HCT116 (cell line): ENCODE measurements around the gene CMTM8. TPM values are rescaled to one million over a fixed set of nuclear protein-coding genes. Genes with fewer than 3 reads are reported as not detected.

Experiments
- ATAC-seq: fragments of 200-7000 bp; cut with Tn5 transposase; 2 replicates; pipeline ENCODE4 v1.9.1; 2020; ENCODE audit warnings: mild to moderate bottlenecking, moderate library complexity
- BruUV-seq: library from RNA; stranded (reverse); fragments of 400-500 nt; replicated peaks from 2 replicates; lab custom pipeline; 2021; lab: Mats Ljungman, UMichigan
- CTCF ChIA-PET: fragments of 300-600 bp; sonication (Branson Sonifier 250); formaldehyde crosslinking; loops from one replicate; lab custom pipeline; 2021; ENCODE audit warnings: antibody characterized with exemption; lab: Charles Lee
- POLR2A ChIA-PET: fragments of 300-600, 350-600 bp; sonication (Branson Sonifier 250); formaldehyde crosslinking; loops from one replicate; lab custom pipeline; 2021; ENCODE audit warnings: antibody characterized with exemption; lab: Charles Lee
- RAD21 ChIA-PET, 2 experiments: fragments of 300-600 bp; sonication (Branson Sonifier 250); formaldehyde crosslinking; loops; one replicate each; lab custom pipeline; 2023; ENCODE audit warnings: low total read pairs in 2 of 2; ENCODE audit not compliant: uncharacterized antibody in 2 of 2, unreplicated experiment in 2 of 2, low non-redundant PET in 1 of 2; lab: Charles Lee
- DNase-seq: peaks from one replicate; pipeline ENCODE4 v3.0.0-alpha.2; 2010; ENCODE audit warnings: low read depth, low spot score
- H2AFZ ChIP-seq: fragments of 200-600 bp; shearing (Covaris generic), sonication (generic); 2 replicates; pipeline ENCODE4 v1.6.1; 2017; ENCODE audit warnings: low read depth, mixed run types, mixed read lengths, antibody characterized with exemption, low read length; ENCODE audit not compliant: poor library complexity, severe bottlenecking
- H3K27ac ChIP-seq: 2 replicates; pipeline ENCODE4 v1.5.1; 2012; ENCODE audit warnings: low read depth, low read length
- H3K27me3 ChIP-seq: fragments of 200-600 bp; sonication (generic); 2 replicates; pipeline ENCODE4 v1.6.1; 2016; ENCODE audit warnings: mixed run types, low read length, mixed read lengths; ENCODE audit not compliant: insufficient read depth
- H3K36me3 ChIP-seq, 2 experiments: fragments of 200-500 bp in 1 of 2; fragments of 200-600 bp in 1 of 2; sonication (Bioruptor generic) in 1 of 2; sonication (generic) in 1 of 2; 2 replicates each; pipeline versions ENCODE4 v1.5.1 to v1.6.1; 2014 to 2016; ENCODE audit warnings: low read length in 2 of 2, inconsistent platforms in 1 of 2, mixed read lengths in 1 of 2, mixed run types in 1 of 2; ENCODE audit not compliant: insufficient read depth in 2 of 2, control insufficient read depth in 1 of 2
- H3K4me1 ChIP-seq, 2 experiments: fragments of 200-600 bp in 1 of 2; sonication (generic) in 1 of 2; 2 replicates each; pipeline versions ENCODE4 v1.5.1 to v1.6.1; 2012 to 2017; ENCODE audit warnings: low read length in 2 of 2, inconsistent platforms in 1 of 2, mild to moderate bottlenecking in 1 of 2, mixed read lengths in 1 of 2, mixed run types in 1 of 2, moderate library complexity in 1 of 2; ENCODE audit not compliant: insufficient read depth in 2 of 2, control insufficient read depth in 1 of 2
- H3K4me2 ChIP-seq: fragments of 200-600 bp; sonication (generic); 2 replicates; pipeline ENCODE4 v1.6.1; 2017; ENCODE audit warnings: mixed run types, low read length, mixed read lengths
- H3K4me3 ChIP-seq, 2 experiments: fragments of 200-600 bp in 1 of 2; sonication (generic) in 1 of 2; replicated peaks in 1 of 2; 2 replicates each; pipeline ENCODE4 v1.5.1; 2011 to 2016; ENCODE audit warnings: low read length in 2 of 2, control low read depth in 1 of 2, low read depth in 1 of 2, mild to moderate bottlenecking in 1 of 2, mixed read lengths in 1 of 2, mixed run types in 1 of 2
- H3K79me2 ChIP-seq: fragments of 200-600 bp; sonication (generic); 2 replicates; pipeline ENCODE4 v1.6.1; 2017; ENCODE audit warnings: mild to moderate bottlenecking, mixed run types, low read length, moderate library complexity, mixed read lengths; ENCODE audit not compliant: insufficient read depth
- H3K9ac ChIP-seq: fragments of 200-600 bp; sonication (generic); 2 replicates; pipeline ENCODE4 v1.6.1; 2016; ENCODE audit warnings: low read length, mixed read lengths
- H3K9me2 ChIP-seq: fragments of 200-600 bp; sonication (generic), shearing (Covaris generic); 2 replicates; pipeline ENCODE4 v1.6.1; 2017; ENCODE audit warnings: mixed run types, mild to moderate bottlenecking, moderate library complexity; ENCODE audit not compliant: insufficient read depth
- H3K9me3 ChIP-seq, 2 experiments: fragments of 200-500 bp in 1 of 2; fragments of 200-600 bp in 1 of 2; sonication (Bioruptor generic) in 1 of 2; sonication (generic) in 1 of 2; 2 replicates each; pipeline ENCODE4 v1.6.1; 2014 to 2017; ENCODE audit warnings: low read length in 2 of 2, mixed read lengths in 2 of 2, inconsistent platforms in 1 of 2, low read depth in 1 of 2, mild to moderate bottlenecking in 1 of 2, mixed run types in 1 of 2, moderate library complexity in 1 of 2; ENCODE audit not compliant: control insufficient read depth in 1 of 2, insufficient read depth in 1 of 2
- H4K20me1 ChIP-seq: fragments of 200-600 bp; sonication (generic), shearing (Covaris generic); 2 replicates; pipeline ENCODE4 v1.6.1; 2017; ENCODE audit warnings: mixed run types, mild to moderate bottlenecking, moderate library complexity; ENCODE audit not compliant: insufficient read depth
- CEBPB ChIP-seq: IDR thresholded peaks from 2 replicates; pipeline ENCODE4 v1.6.1; 2012; ENCODE audit warnings: low read depth
- ELF1 ChIP-seq: IDR thresholded peaks from 2 replicates; pipeline ENCODE4 v1.6.1; 2012; ENCODE audit warnings: low read depth, borderline replicate concordance
- EZH2 ChIP-seq: fragments of 200-600 bp; sonication (generic); IDR thresholded peaks from 2 replicates; pipeline ENCODE4 v1.6.1; 2017; ENCODE audit warnings: antibody characterized with exemption, mixed run types
- EZH2phosphoT487 ChIP-seq: fragments of 200-600 bp; IDR thresholded peaks from 2 replicates; pipeline ENCODE4 v1.6.1; 2018; ENCODE audit warnings: antibody characterized with exemption, borderline replicate concordance
- FOSL1 ChIP-seq: IDR thresholded peaks from 2 replicates; pipeline ENCODE4 v1.6.1; 2012; ENCODE audit warnings: low read depth
- JUND ChIP-seq: IDR thresholded peaks from 2 replicates; pipeline ENCODE4 v1.6.1; 2012
- RAD21 ChIP-seq: IDR thresholded peaks from 2 replicates; pipeline ENCODE4 v1.6.1; 2012; ENCODE audit warnings: low read depth, mild to moderate bottlenecking
- SRF ChIP-seq: IDR thresholded peaks from 2 replicates; pipeline ENCODE4 v1.6.1; 2012; ENCODE audit warnings: low read depth
- TCF7L2 ChIP-seq: IDR thresholded peaks from 2 replicates; pipeline ENCODE4 v1.7.0; 2011; ENCODE audit warnings: borderline replicate concordance, inconsistent platforms; ENCODE audit not compliant: insufficient read depth, insufficient read length; ENCODE audit errors: extremely low read depth
- YY1 ChIP-seq: IDR thresholded peaks from 2 replicates; pipeline ENCODE4 v1.6.1; 2011; ENCODE audit warnings: low read length, low read depth, moderate library complexity, mild to moderate bottlenecking; ENCODE audit not compliant: insufficient replicate concordance; ENCODE audit errors: extremely low read depth
- ZNF274 ChIP-seq: fragments of 200-500 bp; sonication (Bioruptor generic); IDR thresholded peaks from 2 replicates; pipeline ENCODE4 v1.6.1; 2014; ENCODE audit warnings: mild to moderate bottlenecking, low read depth, low read length, inconsistent platforms
- intact Hi-C: fragments of 100-400 bp; cut with micrococcal nuclease; formaldehyde crosslinking; loops from 2 replicates; pipeline ENCODE4 v1.10.0; 2022
- total RNA-seq: library from RNA; stranded (reverse); gene quantifications from one replicate; pipeline ENCODE4 v1.2.1, GENCODE V29; 2021; ENCODE audit not compliant: unreplicated experiment
- TF ChIP-seq, protein P1 (sequence below): IDR thresholded peaks from 2 replicates; pipeline ENCODE4 v1.6.1; 2012
- TF ChIP-seq, protein P2 (sequence below): IDR thresholded peaks from 2 replicates; pipeline ENCODE4 v1.6.1; 2012; ENCODE audit warnings: low read depth
- TF ChIP-seq, protein P3 (sequence below): IDR thresholded peaks from 2 replicates; pipeline ENCODE4 v1.6.1; 2011; ENCODE audit warnings: mild to moderate bottlenecking, low read length, moderate library complexity; ENCODE audit not compliant: insufficient replicate concordance; ENCODE audit errors: extremely low read depth
- TF ChIP-seq, protein P4 (sequence below): IDR thresholded peaks from 2 replicates; pipeline ENCODE4 v1.6.1; 2012

The CMTM8 gene
- total RNA-seq, 1 experiment from 2014 or later, result 19.4 TPM

DNA sequence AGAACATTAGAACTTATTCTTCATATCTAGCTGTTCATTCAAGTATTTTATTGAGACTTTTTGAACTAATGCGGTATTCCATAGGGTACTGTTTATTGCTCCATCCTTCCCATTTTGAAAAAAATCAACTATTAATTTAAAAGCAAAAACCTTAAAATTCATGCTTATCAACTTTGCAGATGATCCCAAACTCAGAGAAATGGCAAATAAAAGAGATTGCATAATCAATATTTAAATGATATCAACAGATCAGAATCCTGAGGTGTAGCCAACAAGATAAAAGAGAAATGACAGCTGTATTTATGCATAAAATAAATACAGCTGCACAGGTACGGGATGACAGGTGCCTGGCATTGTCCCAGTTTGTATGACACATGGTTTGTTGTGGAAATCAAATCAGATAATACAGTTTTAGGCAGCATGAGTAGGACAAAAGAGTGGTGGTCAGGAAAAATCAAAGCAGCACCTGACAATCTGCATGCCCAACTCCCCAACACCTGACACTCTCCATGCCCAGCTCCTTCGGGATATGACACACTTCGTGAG lies 42.4 kb upstream of the CMTM8 start:
- Histone ChIP-seq H3K27ac (no peak overlapping the region), H3K36me3 (no peaks in the 10 kb centered on the region), H3K27me3 (no peaks in the 10 kb centered on the region; the same call in 1 of the 2 replicates), H3K9ac (no peak overlapping the region), H3K4me1 (no peaks in the 10 kb centered on the region), H2AFZ (no peak overlapping the region), H4K20me1 (no peaks in the 10 kb centered on the region), H3K4me3 (no peak overlapping the region), H3K9me3 (no peaks in the 10 kb centered on the region), H3K4me2 (no peak overlapping the region), H3K9me2 (no peaks in the 10 kb centered on the region), H3K79me2 (no peaks in the 10 kb centered on the region)
- no TSS peak for BruUV-seq
- no peak for ATAC-seq
- DNase-seq, result no peak
- ChIA-PET RAD21 (no interaction called here), POLR2A (no interaction called here), CTCF (no interaction called here)
- intact Hi-C loops, result no loop called here
- TF ChIP-seq YY1, result no peak
- no peak for TF ChIP-seq RAD21
- no peak for TF ChIP-seq SRF
- TF ChIP-seq, protein P1, sequence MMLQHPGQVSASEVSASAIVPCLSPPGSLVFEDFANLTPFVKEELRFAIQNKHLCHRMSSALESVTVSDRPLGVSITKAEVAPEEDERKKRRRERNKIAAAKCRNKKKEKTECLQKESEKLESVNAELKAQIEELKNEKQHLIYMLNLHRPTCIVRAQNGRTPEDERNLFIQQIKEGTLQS, result no peak
- TF ChIP-seq, protein P2, sequence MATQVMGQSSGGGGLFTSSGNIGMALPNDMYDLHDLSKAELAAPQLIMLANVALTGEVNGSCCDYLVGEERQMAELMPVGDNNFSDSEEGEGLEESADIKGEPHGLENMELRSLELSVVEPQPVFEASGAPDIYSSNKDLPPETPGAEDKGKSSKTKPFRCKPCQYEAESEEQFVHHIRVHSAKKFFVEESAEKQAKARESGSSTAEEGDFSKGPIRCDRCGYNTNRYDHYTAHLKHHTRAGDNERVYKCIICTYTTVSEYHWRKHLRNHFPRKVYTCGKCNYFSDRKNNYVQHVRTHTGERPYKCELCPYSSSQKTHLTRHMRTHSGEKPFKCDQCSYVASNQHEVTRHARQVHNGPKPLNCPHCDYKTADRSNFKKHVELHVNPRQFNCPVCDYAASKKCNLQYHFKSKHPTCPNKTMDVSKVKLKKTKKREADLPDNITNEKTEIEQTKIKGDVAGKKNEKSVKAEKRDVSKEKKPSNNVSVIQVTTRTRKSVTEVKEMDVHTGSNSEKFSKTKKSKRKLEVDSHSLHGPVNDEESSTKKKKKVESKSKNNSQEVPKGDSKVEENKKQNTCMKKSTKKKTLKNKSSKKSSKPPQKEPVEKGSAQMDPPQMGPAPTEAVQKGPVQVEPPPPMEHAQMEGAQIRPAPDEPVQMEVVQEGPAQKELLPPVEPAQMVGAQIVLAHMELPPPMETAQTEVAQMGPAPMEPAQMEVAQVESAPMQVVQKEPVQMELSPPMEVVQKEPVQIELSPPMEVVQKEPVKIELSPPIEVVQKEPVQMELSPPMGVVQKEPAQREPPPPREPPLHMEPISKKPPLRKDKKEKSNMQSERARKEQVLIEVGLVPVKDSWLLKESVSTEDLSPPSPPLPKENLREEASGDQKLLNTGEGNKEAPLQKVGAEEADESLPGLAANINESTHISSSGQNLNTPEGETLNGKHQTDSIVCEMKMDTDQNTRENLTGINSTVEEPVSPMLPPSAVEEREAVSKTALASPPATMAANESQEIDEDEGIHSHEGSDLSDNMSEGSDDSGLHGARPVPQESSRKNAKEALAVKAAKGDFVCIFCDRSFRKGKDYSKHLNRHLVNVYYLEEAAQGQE, result no peak
- no peak for TF ChIP-seq EZH2phosphoT487
- no peak for TF ChIP-seq JUND
- TF ChIP-seq, protein P3, sequence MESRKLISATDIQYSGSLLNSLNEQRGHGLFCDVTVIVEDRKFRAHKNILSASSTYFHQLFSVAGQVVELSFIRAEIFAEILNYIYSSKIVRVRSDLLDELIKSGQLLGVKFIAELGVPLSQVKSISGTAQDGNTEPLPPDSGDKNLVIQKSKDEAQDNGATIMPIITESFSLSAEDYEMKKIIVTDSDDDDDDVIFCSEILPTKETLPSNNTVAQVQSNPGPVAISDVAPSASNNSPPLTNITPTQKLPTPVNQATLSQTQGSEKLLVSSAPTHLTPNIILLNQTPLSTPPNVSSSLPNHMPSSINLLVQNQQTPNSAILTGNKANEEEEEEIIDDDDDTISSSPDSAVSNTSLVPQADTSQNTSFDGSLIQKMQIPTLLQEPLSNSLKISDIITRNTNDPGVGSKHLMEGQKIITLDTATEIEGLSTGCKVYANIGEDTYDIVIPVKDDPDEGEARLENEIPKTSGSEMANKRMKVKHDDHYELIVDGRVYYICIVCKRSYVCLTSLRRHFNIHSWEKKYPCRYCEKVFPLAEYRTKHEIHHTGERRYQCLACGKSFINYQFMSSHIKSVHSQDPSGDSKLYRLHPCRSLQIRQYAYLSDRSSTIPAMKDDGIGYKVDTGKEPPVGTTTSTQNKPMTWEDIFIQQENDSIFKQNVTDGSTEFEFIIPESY, result no peak
- no peak for TF ChIP-seq FOSL1
- TF ChIP-seq CEBPB, result no peak
- TF ChIP-seq ELF1, result no peak
- TF ChIP-seq EZH2, result no peak
- no peak for TF ChIP-seq ZNF274
- TF ChIP-seq, protein P4, sequence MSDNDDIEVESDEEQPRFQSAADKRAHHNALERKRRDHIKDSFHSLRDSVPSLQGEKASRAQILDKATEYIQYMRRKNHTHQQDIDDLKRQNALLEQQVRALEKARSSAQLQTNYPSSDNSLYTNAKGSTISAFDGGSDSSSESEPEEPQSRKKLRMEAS, result no peak
- TF ChIP-seq TCF7L2, result no peak
